GM12878 (cell line): Measurements from ENCODE around the gene ZBTB44. TPM values are rescaled to one million over a fixed set of nuclear protein-coding genes. Genes with fewer than 3 reads are reported as not detected.

ENCODE experiments used
- ATAC-seq: fragments of 200-7000 bp; cut with Tn5 transposase; 3 replicates; pipeline ENCODE4 v1.9.1; 2020; ENCODE audit warnings: mild to moderate bottlenecking, moderate library complexity
- BruUV-seq: library from RNA; stranded (reverse); fragments of 400-500 nt; replicated peaks from 2 replicates; lab custom pipeline; 2021; lab: Mats Ljungman, UMichigan
- CTCF ChIA-PET: fragments of 300-600 bp; sonication (Branson Sonifier 250); formaldehyde crosslinking; extraction: SDS; loops from one replicate; lab custom pipeline; 2021; ENCODE audit warnings: inconsistent platforms; lab: Yijun Ruan, JAX
- POLR2A ChIA-PET: fragments of 350-600 bp; formaldehyde crosslinking; extraction: SDS; loops from one replicate; lab custom pipeline; 2021; ENCODE audit warnings: inconsistent platforms; lab: Charles Lee
- RAD21 ChIA-PET: fragments of 300-600 bp; sonication (Branson Sonifier 250); formaldehyde crosslinking; loops from one replicate; lab custom pipeline; 2023; ENCODE audit warnings: antibody characterized with exemption; ENCODE audit not compliant: unreplicated experiment; lab: Charles Lee
- SMC1A ChIA-PET: fragments of 300-600 bp; sonication (Branson Sonifier 250); formaldehyde crosslinking; loops from one replicate; lab custom pipeline; 2023; ENCODE audit not compliant: unreplicated experiment, uncharacterized antibody; lab: Charles Lee
- DNase-seq: peaks from one replicate; pipeline ENCODE4 v3.0.0-alpha.2; 2011; ENCODE audit warnings: low read depth, low spot score
- FAIRE-seq: peaks from 3 replicates; lab custom pipeline; 2011; peaks lifted over from hg19 to GRCh38; lab: Jason Lieb, UNC
- H2AFZ ChIP-seq: 2 replicates; pipeline ENCODE4 v1.6.0; 2011; ENCODE audit warnings: low read depth, low read length, control low read depth; ENCODE audit not compliant: control insufficient read depth
- H3K27ac ChIP-seq: 2 replicates; pipeline ENCODE4 v1.5.1; 2011; ENCODE audit warnings: control low read depth; ENCODE audit not compliant: control insufficient read depth, insufficient read depth
- H3K27me3 ChIP-seq, 2 experiments: replicated peaks in 1 of 2; 2 replicates each; pipeline versions ENCODE4 v1.6.0 to v1.6.1; 2011; ENCODE audit warnings: low read length in 1 of 2; ENCODE audit not compliant: control insufficient read depth in 2 of 2, insufficient read depth in 2 of 2
- H3K36me3 ChIP-seq, 2 experiments: 2 replicates each; pipeline ENCODE4 v1.5.1; 2011; ENCODE audit warnings: low read length in 1 of 2; ENCODE audit not compliant: control insufficient read depth in 2 of 2, insufficient read depth in 2 of 2
- H3K4me1 ChIP-seq: 2 replicates; pipeline ENCODE4 v1.6.1; 2011; ENCODE audit warnings: mild to moderate bottlenecking, low read length, moderate library complexity, mixed read lengths; ENCODE audit not compliant: control insufficient read depth, insufficient read depth
- H3K4me2 ChIP-seq: 2 replicates; pipeline ENCODE4 v1.6.0; 2011; ENCODE audit warnings: control low read depth; ENCODE audit not compliant: control insufficient read depth, insufficient read depth
- H3K4me3 ChIP-seq: fragments of 200-600 bp; sonication (generic); 2 replicates; pipeline ENCODE4 v1.5.1; 2016
- H3K79me2 ChIP-seq: 2 replicates; pipeline ENCODE4 v1.6.0; 2011; ENCODE audit warnings: low read length; ENCODE audit not compliant: control insufficient read depth, insufficient read depth
- H3K9ac ChIP-seq: 2 replicates; pipeline ENCODE4 v1.8.0; 2011; ENCODE audit warnings: low read length, control low read depth, mixed read lengths; ENCODE audit not compliant: control insufficient read depth, insufficient read depth
- H3K9me3 ChIP-seq: replicated peaks from 3 replicates; pipeline ENCODE4 v1.5.1; 2011; ENCODE audit warnings: mild to moderate bottlenecking, low read length; ENCODE audit not compliant: control insufficient read depth, insufficient read depth
- H4K20me1 ChIP-seq: 2 replicates; pipeline ENCODE4 v1.6.0; 2011; ENCODE audit not compliant: control insufficient read depth, insufficient read depth
- ASH2L ChIP-seq: fragments of 300-600, 200-600 bp; sonication (generic); IDR thresholded peaks from 2 replicates; pipeline ENCODE4 v1.6.1; 2017; ENCODE audit warnings: low read depth, mild to moderate bottlenecking, borderline replicate concordance
- CBX5 ChIP-seq: sonication (generic); IDR thresholded peaks from 2 replicates; pipeline ENCODE4 v1.6.1; 2016; ENCODE audit warnings: low read depth, moderate library complexity, mild to moderate bottlenecking, inconsistent platforms
- CHD2 ChIP-seq: IDR thresholded peaks from 2 replicates; pipeline ENCODE4 v1.6.1; 2011; ENCODE audit warnings: low read depth, low read length, improper control_type of control experiment, borderline replicate concordance
- CREB1 ChIP-seq: IDR thresholded peaks from 2 replicates; pipeline ENCODE4 v1.6.1; 2012; ENCODE audit warnings: low read depth, mild to moderate bottlenecking, inconsistent platforms
- CREM ChIP-seq: IDR thresholded peaks from 2 replicates; pipeline ENCODE4 v1.6.1; 2014; ENCODE audit warnings: antibody characterized with exemption, low read depth
- E2F4 ChIP-seq: IDR thresholded peaks from 2 replicates; pipeline ENCODE4 v1.6.1; 2012; ENCODE audit warnings: low read depth, low read length, improper control_type of control experiment
- GATAD2B ChIP-seq: fragments of 450-650 bp; conservative IDR thresholded peaks from 2 replicates; pipeline ENCODE4 v1.6.1; 2017; ENCODE audit warnings: low read depth, mild to moderate bottlenecking, moderate library complexity
- IRF4 ChIP-seq: IDR thresholded peaks from 2 replicates; pipeline ENCODE4 v1.6.1; 2011; ENCODE audit warnings: low read depth, low read length
- MEF2B ChIP-seq: fragments of 450-650 bp; IDR thresholded peaks from 2 replicates; pipeline ENCODE4 v1.6.1; 2018; ENCODE audit warnings: mild to moderate bottlenecking, moderate library complexity; ENCODE audit not compliant: partially characterized antibody, poor library complexity, severe bottlenecking
- NR2C2 ChIP-seq: IDR thresholded peaks from 2 replicates; pipeline ENCODE4 v1.6.1; 2011; ENCODE audit warnings: borderline replicate concordance, low read depth; ENCODE audit not compliant: control insufficient read depth, insufficient read length
- PAX8 ChIP-seq: fragments of 450-650 bp; IDR thresholded peaks from 2 replicates; pipeline ENCODE4 v1.6.1; 2017; ENCODE audit warnings: mild to moderate bottlenecking, moderate library complexity
- PBX3 ChIP-seq: IDR thresholded peaks from 2 replicates; pipeline ENCODE4 v1.6.1; 2011; ENCODE audit warnings: mild to moderate bottlenecking, low read depth, low read length, moderate library complexity; ENCODE audit not compliant: insufficient replicate concordance
- RUNX3 ChIP-seq: IDR thresholded peaks from 2 replicates; pipeline ENCODE4 v1.6.1; 2012; ENCODE audit warnings: low read length, inconsistent platforms
- SMARCA5 ChIP-seq: fragments of 450-650 bp; IDR thresholded peaks from 2 replicates; pipeline ENCODE4 v1.6.1; 2017; ENCODE audit warnings: mild to moderate bottlenecking
- SREBF1 ChIP-seq: IDR thresholded peaks from 2 replicates; pipeline ENCODE4 v1.6.1; 2012; ENCODE audit warnings: mild to moderate bottlenecking, low read length
- STAT3 ChIP-seq: IDR thresholded peaks from 2 replicates; pipeline ENCODE4 v1.6.1; 2011; ENCODE audit warnings: low read depth, low read length, improper control_type of control experiment
- TARDBP ChIP-seq: IDR thresholded peaks from 2 replicates; pipeline ENCODE4 v1.6.1; 2016; ENCODE audit warnings: borderline replicate concordance
- USF1 ChIP-seq: IDR thresholded peaks from 2 replicates; pipeline ENCODE4 v1.6.1; 2011; ENCODE audit warnings: borderline replicate concordance, low read depth, mild to moderate bottlenecking, moderate library complexity, mixed read lengths, low read length; ENCODE audit not compliant: insufficient read depth; ENCODE audit errors: extremely low read length
- ZBED1 ChIP-seq: IDR thresholded peaks from 2 replicates; pipeline ENCODE4 v1.6.1; 2016; ENCODE audit warnings: borderline replicate concordance
- ZNF622 ChIP-seq: fragments of 450-650 bp; IDR thresholded peaks from 2 replicates; pipeline ENCODE4 v1.6.1; 2017; ENCODE audit warnings: mild to moderate bottlenecking, inconsistent platforms
- WGBS: methylation state at CpG from one replicate; pipeline ENCODE4 v1.1.6; 2016; ENCODE audit warnings: low lambda C conversion rate; ENCODE audit not compliant: insufficient replicate concordance, insufficient coverage; ENCODE audit errors: missing lambda C conversion rate; 5-methylcytosine and 5-hydroxymethylcytosine counted together
- in situ Hi-C: fragments of 300-500 bp; cut with MboI; formaldehyde crosslinking; loops from 9 replicates; pipeline ENCODE4 v1.14.3; 2018; ENCODE audit warnings: mixed read lengths
- intact Hi-C: fragments of 100-400 bp; cut with micrococcal nuclease; formaldehyde crosslinking; loops from one replicate; pipeline ENCODE4 v1.14.2; 2022; ENCODE audit not compliant: unreplicated experiment
- polyA plus RNA-seq, 11 experiments: library from polyadenylated mRNA; depleted of rRNA in 4 of 11; unstranded in 6 of 11; stranded (reverse) in 5 of 11; fragments of >200 nt; fragmentation: Nextera tagmentation in 4 of 11; fragmentation: Illumina TruSeq in 1 of 11; extraction: Ambion mirVana in 4 of 11; extraction: Trizol in 1 of 11; gene quantifications; 1 replicate in 1 of 11; 2 replicates in 10 of 11; pipeline versions ENCODE4 v1.2.1 to v1.2.3, GENCODE V29; 2011 to 2016; ENCODE audit warnings: inconsistent platforms in 2 of 11, missing spikeins in 2 of 11, low read depth in 1 of 11
- total RNA-seq, 4 experiments: library from RNA; depleted of rRNA in 3 of 4; stranded (reverse); fragments of >200 nt in 3 of 4; fragmentation: Illumina TruSeq in 1 of 4; extraction: Trizol in 1 of 4; gene quantifications; 2 replicates each; pipeline versions ENCODE4 v1.2.1 to v1.2.3, GENCODE V29; 2013 to 2021
- TF ChIP-seq, protein P1 (sequence below): fragments of 450-650 bp; IDR thresholded peaks from 2 replicates; pipeline ENCODE4 v1.6.1; 2016; ENCODE audit warnings: mild to moderate bottlenecking

Gene ZBTB44
- total and polyA plus RNA-seq, 10 of the 15 experiments (the other 5 are each of a cell fraction or from before 2014, with no cell fraction given): 2.8 to 38.2 (median 12.2) TPM

DNA sequence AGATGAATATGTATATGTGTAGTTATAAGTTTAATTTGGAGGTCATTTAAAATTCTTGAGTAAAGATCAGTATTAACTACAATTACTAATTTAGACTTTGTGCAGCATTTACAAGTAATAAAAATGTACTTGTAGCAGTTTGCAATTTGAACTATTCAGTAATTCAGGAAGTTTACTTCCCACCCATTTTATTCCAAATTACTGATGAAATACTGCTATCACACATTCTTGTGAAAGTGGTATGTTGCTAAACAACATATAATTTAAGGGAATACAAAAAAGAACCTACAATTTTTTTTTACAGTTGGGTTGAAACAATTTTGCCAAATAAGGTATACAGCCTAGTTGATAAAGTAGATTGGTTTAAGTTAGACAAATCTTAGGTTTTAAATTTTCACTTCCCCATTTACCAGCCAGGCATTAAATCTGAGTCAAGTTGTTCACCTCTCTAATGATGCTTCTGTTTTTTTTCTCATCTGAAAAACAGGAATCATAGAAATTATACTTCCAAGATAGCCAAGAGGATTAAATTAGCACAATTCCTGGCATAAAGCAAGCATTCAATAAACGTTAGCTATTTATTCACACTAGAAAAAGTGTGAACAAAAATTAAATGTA lies 45.3 kb downstream of the ZBTB44 start:
- WGBS: 0% methylated on average over 1 of the region's 1 CpG
- in situ Hi-C loops: no loop called here
- CTCF ChIA-PET: interaction anchor here (0.7 to 2.0 kb wide), 5 partner anchors 10 to 34 kb away, joined by 3 to 8 read pairs (median 5); no protein-coding TSS in a partner anchor
- TF ChIP-seq RUNX3 (peak; percentile 14; the same call in 1 of the 2 replicates), ASH2L (no peak), PAX8 (no peak), E2F4 (no peak), SMARCA5 (no peak), STAT3 (no peak), CREM (no peak), CREB1 (no peak), ZBED1 (no peak), NR2C2 (no peak), MEF2B (peak; percentile 11), SREBF1 (no peak), CHD2 (no peak; the same call in 1 of the 2 replicates), CBX5 (no peak), USF1 (no peak), GATAD2B (no peak), TARDBP (no peak), PBX3 (no peak), IRF4 (no peak), ZNF622 (no peak)
- TF ChIP-seq, protein P1, sequence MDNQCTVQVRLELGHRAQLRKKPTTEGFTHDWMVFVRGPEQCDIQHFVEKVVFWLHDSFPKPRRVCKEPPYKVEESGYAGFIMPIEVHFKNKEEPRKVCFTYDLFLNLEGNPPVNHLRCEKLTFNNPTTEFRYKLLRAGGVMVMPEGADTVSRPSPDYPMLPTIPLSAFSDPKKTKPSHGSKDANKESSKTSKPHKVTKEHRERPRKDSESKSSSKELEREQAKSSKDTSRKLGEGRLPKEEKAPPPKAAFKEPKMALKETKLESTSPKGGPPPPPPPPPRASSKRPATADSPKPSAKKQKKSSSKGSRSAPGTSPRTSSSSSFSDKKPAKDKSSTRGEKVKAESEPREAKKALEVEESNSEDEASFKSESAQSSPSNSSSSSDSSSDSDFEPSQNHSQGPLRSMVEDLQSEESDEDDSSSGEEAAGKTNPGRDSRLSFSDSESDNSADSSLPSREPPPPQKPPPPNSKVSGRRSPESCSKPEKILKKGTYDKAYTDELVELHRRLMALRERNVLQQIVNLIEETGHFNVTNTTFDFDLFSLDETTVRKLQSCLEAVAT: no peak

More for the DNA sequence above, 45.3 kb downstream of the ZBTB44 start:
- peak overlapping the region; percentile 79 for H3K27ac ChIP-seq
- H3K4me2 ChIP-seq: peak overlapping the region; percentile 54; the same call in 1 of the 2 replicates
- no peak overlapping the region for H3K4me3 ChIP-seq
- no peak overlapping the region for H2AFZ ChIP-seq
- ATAC-seq (peak; percentile 99), DNase-seq (peak; percentile 45), FAIRE-seq (no peak)
- H3K9me3 ChIP-seq: no peaks in the 10 kb centered on the region
- SMC1A ChIA-PET: interaction anchor here (1.0 to 2.2 kb wide), 13 partner anchors 9 to 57 kb away, joined by 3 to 18 read pairs (median 4); no protein-coding TSS in a partner anchor
- H3K9ac ChIP-seq: no peak overlapping the region
- RAD21 ChIA-PET: interaction anchor here (0.8 to 1.8 kb wide), 5 partner anchors 26 to 101 kb away, joined by 3 to 4 read pairs (median 4); no protein-coding TSS in a partner anchor
- peaks cover 11% of the 10 kb centered on the region; the same call in 1 of the 2 replicates for H3K4me1 ChIP-seq
- POLR2A ChIA-PET: interaction anchor here (1.1 to 1.4 kb wide), 2 partner anchors 9 to 13 kb away, joined by 3 read pairs; no protein-coding TSS in a partner anchor
- peaks cover 0 to 8% of the 10 kb centered on the region in 2 experiments; a peak in 3 of 4 replicates for H3K36me3 ChIP-seq
- intact Hi-C loops: no loop called here
- H3K79me2 ChIP-seq: no peaks in the 10 kb centered on the region
- BruUV-seq: no TSS peak
- no peaks in the 10 kb centered on the region for H4K20me1 ChIP-seq
- H3K27me3 ChIP-seq: no peaks in the 10 kb centered on the region
